IPS DF 4.7 (cell line): ENCODE data around the gene FRMD5.

ENCODE experiments used
- DNase-seq: peaks from one replicate; pipeline ENCODE4 v3.0.0-alpha.2; 2013; ENCODE audit warnings: low spot score; ENCODE audit errors: extremely low read depth

FRMD5 gene

GRCh38 chr15:44160796-44161195 lies 34.3 kb downstream of the FRMD5 start:
- no peak for DNase-seq

DNA sequence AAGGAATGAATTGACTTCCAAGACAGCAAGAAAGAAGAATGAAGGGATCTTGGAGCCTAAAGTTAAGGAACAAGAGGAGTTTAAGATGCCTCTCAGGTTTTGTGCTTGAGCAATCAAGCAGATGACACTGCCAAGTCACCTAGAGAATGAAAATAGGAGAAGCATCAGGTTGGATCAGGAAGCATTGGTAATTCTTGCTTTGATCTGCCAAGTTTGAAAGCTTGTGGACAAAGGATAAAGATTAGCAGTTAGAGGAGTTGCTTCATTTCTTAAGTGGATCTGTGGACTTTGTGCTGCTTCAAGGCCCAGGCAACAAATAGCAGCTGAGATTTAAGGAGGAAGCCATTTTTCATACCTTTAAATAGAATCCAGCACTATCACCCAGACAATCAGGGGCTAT lies 35.6 kb downstream of the FRMD5 start:
- no peak for DNase-seq

DNA sequence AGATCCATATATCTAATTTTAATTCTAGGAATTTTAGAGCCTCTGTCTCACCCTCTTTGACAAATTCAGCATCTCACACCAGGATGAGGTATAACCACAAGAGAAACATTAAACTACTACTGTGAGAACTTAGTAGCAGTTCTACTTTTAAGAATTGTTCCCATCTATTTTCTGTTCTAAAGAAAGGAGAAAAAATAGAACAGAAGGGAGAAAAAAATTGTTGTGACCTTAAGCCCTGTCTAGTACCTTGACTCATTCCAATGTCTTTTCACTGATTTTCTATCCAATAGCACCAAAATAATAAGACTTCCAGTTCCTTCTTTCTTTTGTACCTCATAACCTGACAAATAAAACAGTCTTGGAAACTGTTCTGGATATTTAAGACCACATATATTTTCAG lies 37.0 kb downstream of the FRMD5 start:
- no peak for DNase-seq

DNA sequence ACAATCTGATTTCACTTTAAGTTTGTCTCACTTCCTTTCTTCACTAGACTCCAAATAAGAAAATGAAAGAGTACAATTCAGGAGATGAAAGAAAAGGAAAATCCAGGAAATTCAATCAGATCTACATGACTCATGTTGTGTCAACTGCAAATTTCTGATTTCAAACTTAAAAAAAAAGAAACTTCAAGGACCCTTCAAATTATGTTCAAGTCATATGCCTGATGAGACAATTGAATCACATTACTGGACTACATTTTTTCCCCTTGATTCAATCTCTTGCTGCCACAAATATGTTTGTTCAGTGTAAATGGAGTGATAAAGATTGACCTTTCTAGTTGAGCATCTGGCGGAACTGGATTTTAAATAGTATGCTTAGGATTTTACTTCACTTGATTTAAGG lies 37.4 kb downstream of the FRMD5 start:
- no peak for DNase-seq

DNA sequence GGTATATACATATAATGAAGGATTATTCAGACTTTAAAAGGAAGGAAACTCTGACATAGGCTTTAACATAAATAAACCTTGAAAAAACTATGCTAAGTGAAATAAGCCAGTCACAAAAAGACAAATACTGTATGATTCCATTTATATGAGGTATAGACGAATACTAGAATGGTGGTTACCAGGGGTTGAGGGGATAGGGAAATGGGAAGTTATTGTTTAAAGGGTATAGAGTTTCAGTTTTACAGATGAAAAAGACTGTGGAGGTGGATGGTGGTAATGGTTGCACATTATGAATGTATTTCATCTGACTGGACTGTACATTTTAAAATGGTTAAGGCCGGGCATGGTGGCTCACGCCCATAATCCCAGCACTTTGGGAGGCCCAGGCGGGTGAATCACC lies 41.7 kb downstream of the FRMD5 start:
- no peak for DNase-seq

DNA sequence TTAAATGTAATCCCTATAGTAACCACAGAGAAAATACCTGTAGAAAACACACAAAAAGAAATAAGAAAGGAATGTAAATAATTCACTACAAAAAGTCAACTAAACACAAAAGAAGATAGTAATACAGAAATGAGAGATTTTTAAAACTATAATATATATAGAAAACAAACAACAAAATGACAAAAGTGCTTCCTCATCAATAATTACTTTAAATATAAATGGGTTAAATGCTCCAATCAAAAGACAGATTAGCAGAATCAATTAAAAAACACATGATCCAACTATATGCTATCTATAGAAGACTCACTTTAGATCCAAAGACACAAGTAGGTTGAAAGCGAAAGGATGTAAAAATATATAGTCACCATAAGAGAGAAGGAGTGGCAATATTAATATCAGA lies 45.8 kb downstream of the FRMD5 start:
- no peak for DNase-seq

- DNase-seq: no peak
These were observed 46.5 kb downstream of the FRMD5 start for GRCh38 chr15:44148580-44148979.

GRCh38 chr15:44147636-44148035 lies 47.4 kb downstream of the FRMD5 start:
- DNase-seq: no peak

- DNase-seq: no peak
These were observed 49.6 kb downstream of the FRMD5 start for GRCh38 chr15:44145495-44145894.

- DNase-seq: no peak
These were observed 50.1 kb downstream of the FRMD5 start for GRCh38 chr15:44144992-44145391.

GRCh38 chr15:44144184-44144583 lies 50.9 kb downstream of the FRMD5 start:
- DNase-seq: no peak

GRCh38 chr15:44137750-44138149 lies 57.3 kb downstream of the FRMD5 start:
- DNase-seq: no peak

GRCh38 chr15:44136991-44137477 lies 58.0 kb downstream of the FRMD5 start:
- DNase-seq: no peak

- no peak for DNase-seq
These were observed 63.0 kb downstream of the FRMD5 start for GRCh38 chr15:44132057-44132456.

GRCh38 chr15:44130778-44131177 lies 64.3 kb downstream of the FRMD5 start:
- DNase-seq: no peak

GRCh38 chr15:44129911-44130310 lies 65.2 kb downstream of the FRMD5 start:
- no peak for DNase-seq

GRCh38 chr15:44128443-44128842 lies 66.6 kb downstream of the FRMD5 start:
- no peak for DNase-seq

- no peak for DNase-seq
These were observed 69.2 kb downstream of the FRMD5 start for GRCh38 chr15:44125879-44126278.

- DNase-seq: no peak
These were observed 92.3 kb downstream of the FRMD5 start for GRCh38 chr15:44102675-44103254.

GRCh38 chr15:44101944-44102343 lies 93.1 kb downstream of the FRMD5 start:
- no peak for DNase-seq

- no peak for DNase-seq
These were observed 93.8 kb downstream of the FRMD5 start for GRCh38 chr15:44101286-44101685.

DNA sequence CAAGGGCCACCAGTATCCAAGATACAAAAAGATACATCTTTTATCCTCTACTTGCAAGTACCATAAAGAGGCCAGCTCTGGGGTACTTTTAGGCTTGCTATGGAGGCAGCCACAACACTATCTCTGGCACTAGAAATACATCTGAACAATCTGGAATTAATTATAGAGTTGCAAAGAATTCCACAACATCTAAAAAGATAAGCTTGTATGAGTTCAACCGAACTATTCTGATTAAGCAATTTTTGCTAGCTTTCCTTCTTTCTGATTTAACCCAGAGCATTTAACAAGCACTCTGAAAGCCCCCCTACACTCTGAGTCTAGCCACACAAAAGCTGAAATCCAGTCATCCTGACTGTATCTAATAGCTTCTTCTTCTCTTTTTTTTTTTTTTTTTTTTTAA lies 95.4 kb downstream of the FRMD5 start:
- no peak for DNase-seq

GRCh38 chr15:44097552-44097951 lies 97.5 kb downstream of the FRMD5 start:
- no peak for DNase-seq

- DNase-seq: no peak
These were observed 98.5 kb downstream of the FRMD5 start for GRCh38 chr15:44096596-44096995.
